Right renal pelvis (tissue), 4 donors: ENCODE results near the gene TSC22D3. TPM values are rescaled to one million over a fixed set of nuclear protein-coding genes. Genes with fewer than 3 reads are reported as not detected.
"Not testable (repeated sequence)": the region's sequence is repeated elsewhere in the genome, so short reads cannot be mapped to it uniquely, and the experiment has no call there.

Source experiments
- DNase-seq, 4 donors: peaks; one replicate each; pipeline ENCODE4 v3.0.0-alpha.2; 2013; ENCODE audit warnings: low read depth in 4 of 4, low spot score in 3 of 4, missing footprints in 1 of 4
- polyA plus RNA-seq, 4 donors: library from polyadenylated mRNA; unstranded; fragments of 120-200 nt; gene quantifications; one replicate each; pipeline ENCODE4 v1.2.1, GENCODE V29; 2013; ENCODE audit not compliant: insufficient read length in 4 of 4

TSC22D3 gene
- 100 to 1,000 TPM; 124 to 136 (median 130) TPM for polyA plus RNA-seq

DNA sequence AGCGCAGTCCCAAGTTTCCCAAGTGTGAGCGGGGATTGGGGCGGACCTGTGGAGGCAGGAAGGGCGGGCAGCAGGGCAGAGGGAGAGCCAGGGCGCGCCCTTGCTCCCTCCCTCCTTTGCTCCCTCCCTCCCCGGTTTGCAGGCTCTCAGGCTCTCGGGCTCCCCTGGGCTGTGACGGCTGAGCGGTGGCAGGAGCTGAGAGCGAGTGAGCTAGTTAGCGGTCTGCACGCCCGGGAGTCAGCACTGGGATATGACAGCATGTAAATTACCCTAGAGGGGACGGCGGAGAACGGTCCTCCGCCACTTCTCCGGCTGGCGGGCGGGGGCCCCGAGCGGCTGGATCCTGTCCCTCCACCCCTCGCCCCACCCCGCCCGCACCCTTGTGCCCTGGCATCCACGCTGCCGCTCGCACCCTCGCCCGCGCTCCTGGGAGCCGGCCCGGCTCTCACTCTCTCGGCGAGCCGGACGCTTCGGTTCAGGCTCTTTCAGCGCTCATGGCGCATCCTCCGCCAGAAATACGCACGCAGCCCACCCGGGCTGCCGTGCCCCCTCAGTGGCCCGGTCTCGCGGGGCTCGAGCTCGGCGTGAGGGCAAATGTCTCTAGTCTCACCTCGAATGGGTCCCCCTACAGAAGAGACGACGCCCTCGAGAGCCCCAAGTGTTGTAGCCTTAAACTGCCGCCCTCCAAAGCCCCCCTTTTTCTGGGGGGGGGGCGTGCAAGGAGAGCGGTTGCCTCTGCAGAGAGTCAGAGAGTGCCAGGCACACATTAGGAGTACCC, at the start of gene TSC22D3:
TSS of gene TSC22D3 (minus strand) at position 54 of the 778 bp plus-strand sequence. CDS start 368 bp downstream, outside the sequence.
- DNase-seq = peak in 1 of 4 donors; percentile 52

DNA sequence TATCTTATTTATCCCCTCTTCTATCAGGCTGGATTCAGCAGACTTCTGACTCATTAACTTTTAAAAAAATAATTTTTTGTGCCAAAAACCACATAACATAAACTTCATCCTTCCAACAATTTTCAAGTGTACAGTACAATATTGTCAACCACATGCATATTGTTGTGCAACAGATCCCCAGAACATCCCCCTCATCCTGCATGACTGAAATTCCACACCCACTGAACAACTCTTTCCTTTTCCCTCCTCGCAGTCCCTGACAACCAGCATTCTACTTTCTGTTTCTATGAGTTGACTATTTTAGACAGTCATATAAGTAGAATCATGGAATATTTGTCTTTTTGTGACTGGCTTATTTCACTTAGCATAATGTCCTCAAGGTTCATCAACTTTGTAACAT, 47.9 kb upstream of the TSC22D3 start:
- no peak for DNase-seq

DNA sequence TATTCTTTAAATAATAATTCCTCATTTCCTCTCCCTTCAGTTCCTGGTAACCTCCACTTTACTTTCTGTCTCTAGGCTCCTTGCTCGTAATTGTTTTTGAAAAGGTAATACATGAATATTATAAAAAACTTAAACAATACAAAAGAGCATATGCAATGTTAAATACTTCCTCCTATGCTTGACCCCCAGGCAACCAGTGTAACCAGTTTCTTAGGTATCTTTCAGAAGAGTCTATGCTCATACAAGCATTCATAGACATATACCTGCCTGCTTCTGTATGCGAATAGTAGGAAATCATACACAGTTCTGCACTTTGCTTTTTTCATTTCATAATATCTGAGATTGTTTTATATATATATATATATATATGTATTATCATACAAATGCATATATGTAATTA, 47.5 kb upstream of the TSC22D3 start:
- no peak for DNase-seq

DNA sequence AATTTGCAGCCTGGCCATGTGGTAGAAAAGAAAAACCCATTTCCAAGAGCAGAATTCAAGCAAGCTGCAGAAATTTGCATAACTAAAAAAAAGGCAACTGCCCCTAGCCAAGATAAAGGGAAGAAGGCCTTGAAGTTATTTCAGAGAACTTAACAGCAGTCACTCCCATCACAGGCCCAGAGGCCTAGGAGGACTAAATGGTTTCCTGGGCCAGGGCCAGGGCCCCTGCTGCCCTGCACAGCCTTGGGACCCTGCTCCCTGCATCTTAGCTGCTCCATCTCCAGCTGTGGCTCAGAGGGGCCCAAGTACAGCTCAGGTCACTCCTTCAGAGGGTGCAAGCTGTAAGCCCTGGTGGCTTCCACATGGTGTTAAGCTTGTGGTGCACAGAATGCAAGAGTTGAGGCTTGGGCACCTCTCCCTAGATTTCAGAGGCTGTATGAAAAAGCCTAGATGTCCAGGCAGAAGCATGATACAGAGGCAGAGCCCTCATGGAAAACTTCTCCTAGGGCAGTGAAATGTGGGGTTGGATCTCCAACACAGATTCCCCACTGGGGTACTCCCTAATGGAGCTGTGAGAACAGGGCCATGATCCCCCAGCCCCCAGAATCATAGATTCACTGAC, 43.4 kb upstream of the TSC22D3 start:
- no peak for DNase-seq

DNA sequence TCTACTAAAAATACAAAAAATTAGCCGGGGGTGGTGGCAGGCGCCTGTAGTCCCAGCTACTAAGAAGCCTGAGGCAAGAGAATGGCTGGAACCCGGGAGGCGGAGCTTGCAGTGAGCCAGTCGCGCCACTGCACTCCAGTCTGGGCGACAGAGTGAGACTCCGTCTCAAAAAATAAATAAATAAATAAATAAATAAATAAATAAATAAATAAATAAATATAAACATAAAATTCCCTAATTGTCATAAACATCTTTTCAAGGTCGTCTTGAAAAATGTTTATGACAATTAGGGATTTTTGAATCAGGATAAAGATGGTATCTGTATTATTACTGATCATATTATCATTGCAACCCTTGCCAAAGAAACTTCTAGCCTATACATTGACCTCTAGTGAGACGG, 34.5 kb upstream of the TSC22D3 start:
- DNase-seq = not testable (repeated sequence)

DNA sequence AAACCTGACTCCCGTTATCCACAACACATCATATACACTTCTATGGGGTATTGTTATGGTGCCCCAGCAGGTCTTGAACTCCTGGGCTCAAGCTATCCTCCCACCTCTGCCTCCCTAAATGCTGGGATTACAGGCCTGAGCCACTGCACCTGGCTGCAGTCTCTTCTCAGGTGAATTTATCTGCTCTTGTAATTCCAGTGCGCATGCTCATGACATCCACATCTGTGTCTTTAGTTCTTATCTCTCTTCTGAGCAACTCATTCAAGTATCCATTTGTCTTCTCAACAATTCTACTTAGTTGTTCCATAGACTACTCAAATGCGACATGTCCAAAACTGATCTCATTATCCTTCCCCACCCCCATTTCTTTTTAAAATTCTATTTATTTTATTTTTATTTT, 29.6 kb upstream of the TSC22D3 start:
- DNase-seq = no peak

DNA sequence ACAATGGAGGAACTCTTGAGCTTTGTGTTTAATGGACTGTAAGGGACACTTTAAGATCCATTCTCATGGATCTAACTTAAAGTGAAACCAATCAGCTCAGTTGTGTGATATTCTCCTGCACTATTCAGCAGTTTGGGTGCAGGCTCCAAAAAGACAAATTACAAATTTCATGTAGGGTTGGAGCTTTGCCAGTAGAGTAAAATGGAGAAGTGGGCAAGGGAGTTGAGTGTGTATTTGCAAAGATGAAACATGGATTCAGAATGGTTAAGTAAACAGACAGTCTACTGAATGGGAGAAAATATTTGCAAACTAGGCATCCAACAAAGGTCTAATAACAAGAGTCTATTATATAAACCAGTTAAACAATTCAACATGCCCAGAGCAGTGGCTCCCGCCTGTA, 28.8 kb upstream of the TSC22D3 start:
- no peak for DNase-seq

DNA sequence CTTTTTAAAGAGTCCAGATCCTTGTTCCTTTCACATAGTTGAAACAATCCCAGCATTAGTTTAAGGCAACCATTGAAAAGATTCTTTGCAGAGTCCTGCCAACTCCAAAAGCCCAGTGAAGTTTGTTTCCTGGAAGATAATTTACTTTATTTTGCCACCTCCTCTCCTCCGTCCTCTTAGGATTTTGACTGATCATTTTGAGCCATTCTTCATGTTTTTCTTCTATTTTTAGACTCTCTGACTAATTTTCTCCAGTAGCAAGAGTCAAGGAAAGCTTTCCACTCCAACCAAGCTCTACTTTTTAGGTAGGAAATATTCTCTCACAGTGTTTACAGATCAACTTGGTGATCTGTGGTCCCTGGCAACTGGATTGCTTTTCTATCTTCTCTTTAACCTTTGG, 12.2 kb upstream of the TSC22D3 start:
- no peak for DNase-seq

DNA sequence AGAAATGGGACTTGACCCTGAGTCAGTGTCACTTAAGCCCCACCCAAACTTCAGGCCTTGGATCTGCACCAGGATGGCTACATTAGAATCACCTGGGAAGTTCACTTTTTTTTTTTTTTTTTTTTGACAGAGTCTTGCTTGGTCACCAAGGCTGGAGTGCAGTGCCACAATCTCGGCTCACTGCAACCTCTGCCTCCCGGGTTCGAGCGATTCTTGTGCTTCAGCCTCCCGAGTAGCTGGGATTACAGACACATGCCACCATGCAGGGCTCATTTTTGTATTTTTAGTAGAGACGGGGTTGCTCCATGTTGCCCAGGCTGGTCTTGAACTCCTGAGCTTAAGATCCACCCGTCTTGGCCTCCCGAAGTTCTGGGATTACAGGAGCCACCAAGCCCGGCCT, 4.9 kb upstream of the TSC22D3 start:
- DNase-seq = no peak

DNA sequence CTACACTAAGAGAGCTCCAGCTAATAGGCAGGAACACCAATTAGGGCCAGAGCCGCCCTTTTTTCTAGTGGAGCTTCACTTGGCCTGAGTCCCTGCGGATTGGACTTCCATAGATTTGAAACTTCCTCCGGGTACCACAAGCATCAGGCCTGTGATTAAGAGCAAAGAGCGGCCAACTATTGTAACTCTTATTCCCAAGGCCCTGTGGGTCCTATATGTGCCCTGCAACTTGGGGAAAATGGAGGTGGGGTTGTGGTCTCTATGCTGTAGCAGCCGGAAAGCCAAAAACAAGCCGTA, 1.9 kb upstream of the TSC22D3 start, which contains the start of gene NCBP2L:
TSS of gene NCBP2L (plus strand) at position 198 of the 297 bp plus-strand sequence. CDS start 16,488 bp downstream, outside the sequence.
- no peak for DNase-seq

DNA sequence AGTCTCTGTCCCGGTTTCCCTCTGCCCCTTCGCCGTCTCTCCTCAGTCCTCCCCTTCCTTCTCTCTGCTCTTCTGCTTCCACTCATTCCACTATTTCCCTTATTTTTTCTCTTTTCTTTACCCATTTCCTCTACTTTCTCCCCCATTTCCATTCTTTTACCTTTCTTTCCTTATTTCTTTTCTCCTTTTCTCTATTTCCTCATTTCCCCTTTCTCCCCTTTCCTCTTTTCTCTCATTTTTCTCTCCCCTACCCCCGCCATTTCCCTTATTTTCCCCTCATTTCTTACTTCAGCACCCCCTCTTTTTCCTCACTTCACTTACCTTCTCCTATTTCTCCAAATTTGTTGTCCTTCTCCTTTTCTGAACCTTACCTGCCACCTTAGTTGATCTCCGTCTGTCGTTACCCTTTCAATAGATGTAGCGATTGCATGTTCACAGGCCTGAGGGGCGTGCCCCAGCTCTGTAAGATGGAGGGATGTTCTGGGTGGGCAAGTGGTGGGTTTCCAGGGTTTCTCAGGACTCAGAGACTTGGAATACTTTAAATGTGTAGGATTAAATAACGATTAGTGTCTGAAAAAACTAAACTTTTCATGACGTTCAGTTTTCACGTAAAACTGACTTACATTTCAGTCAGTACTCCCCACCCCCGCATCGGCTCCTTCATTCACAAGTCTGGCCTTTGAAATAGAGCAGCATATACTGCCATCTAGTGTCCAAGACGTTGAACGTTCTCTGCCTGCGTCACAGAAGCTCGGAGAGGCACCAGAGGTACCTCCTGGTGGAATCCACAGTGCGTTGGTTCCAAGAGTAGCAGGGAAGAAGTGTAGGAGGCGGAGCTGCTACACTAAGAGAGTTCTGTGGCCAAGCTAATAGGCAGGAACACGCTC, 1.3 kb upstream of the TSC22D3 start:
- DNase-seq = peak; percentile 62 to 78 (median 74)

DNA sequence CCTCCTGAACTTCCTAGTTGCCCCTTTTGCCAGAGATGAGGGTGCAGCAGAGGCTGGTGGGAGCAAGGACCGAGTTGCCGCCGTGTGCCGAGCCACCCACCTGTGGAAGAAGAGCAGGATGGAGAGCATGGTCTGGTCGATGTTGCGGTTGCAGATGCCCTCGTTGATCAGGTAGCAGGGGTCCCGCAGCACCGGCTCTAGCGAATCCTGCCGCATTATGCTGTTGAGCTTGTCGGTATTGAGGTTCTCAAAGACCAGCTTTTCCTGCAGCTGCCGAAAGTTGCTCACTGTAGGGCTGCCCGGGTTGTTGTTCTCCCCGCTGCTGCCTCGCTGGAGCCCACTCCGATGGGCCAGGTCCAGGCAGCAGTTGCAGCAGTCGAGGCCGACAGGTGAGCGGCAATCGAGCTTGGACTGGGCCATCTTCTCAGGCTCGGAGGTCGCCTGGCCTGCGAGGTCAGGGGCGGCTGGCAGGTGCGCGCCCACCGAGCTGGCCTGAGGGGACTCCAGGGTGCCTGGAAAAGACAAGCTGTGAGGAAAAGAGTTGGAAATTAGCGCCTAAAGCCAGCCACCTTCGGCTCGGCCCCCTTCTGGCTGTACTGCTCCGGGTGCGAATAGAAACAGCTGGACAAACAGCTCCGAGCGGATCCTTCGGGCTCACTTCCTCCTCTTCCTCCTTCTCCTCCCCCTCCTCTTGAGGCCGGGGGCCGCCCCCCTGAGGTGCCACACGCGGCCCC, 420 bp downstream of the TSC22D3 start:
- no peak for DNase-seq

DNA sequence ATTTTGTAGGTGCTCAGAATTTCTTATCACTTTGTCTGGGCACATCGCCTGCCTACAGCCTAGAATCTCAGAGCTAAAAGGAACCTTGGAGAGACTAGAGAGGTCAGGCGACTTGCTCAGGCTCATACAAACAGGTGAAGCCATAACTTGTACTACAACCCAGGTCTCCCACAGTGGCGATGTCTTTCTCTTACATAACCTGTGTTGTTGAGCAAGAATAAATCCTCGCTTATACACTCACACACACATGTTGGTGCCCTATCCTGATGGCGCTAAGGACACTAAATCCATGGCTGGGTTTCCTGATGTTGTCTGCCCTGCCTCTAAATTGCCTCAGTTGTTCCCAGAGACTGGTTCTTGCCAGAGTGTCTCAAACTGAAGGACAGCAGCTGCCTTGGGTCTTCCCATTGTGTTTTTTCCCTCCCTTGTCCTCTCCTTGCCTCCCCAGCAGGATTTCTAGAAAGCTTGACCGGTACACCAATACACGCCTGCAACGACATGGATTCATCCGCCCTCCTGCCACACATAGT, 1.6 kb downstream of the TSC22D3 start:
- no peak for DNase-seq

DNA sequence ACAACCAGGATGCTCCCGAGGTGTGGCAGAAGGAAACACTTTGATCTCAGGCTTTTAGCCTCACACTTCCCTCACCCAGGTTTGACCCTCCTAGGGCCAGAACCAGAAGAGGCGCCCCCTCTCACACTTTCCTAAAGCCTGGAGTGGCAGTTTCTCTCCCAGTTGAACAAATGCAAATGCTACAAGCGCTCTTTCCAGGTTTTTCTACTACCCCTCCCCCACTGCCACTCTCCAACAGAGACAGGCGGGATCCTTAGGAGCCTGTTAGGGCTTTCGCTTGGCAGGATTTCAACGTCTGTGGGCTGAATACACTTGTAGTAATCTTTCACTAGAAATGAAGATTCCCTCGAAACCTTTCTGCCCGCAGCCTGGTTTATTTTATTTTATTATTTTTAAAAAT, 2.4 kb downstream of the TSC22D3 start:
- no peak for DNase-seq

DNA sequence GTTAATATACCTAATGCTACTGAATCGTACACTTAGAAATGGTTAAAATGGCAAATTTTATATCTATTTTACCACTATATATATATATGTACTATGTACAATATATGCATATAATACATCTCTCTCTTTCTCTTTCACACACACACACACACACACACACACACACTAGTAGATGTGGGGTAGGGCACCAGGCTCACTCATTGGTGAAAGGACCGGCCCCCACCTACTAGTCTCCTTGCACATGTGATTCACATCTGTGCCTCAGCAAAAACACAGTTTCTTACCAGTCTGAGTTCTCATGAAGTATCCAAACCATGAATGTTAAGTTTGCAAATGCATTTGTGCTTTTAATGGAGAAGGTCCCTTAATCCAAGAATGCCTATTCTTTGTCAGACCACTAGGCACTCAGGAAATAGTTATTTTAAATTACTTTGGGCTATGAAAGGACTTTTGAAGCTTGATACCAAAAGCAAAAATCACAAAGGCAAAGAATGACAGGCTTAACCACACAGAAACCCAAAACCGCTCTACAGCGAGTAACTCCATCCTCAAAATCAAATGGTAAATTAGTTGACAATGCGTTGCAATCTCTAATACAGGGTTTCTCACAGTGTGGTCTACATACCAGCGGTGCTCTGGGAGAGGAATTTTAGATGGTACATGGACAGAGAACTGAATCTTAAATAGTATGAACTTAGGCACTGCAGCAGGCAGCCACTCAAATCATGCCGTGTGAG, 5.8 kb downstream of the TSC22D3 start:
- no peak for DNase-seq

DNA sequence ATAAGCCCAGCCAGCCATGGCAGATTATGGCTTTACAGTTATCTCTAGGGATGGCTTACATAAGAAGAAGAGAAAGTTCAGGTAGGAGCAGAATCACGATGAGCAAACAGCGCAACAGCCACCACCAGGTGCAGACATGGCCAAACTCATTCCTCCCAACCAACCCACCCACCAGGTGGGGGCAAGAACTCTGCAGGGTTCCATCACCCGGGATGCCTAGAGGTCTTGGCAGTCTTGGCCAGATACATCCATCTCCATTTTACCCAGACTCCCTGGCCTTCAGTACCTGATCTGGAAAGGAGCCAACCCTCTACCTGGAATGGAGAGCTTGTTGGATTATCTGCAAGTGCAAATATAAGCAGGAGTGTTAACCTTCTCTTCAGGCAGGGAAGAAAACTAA, 7.5 kb downstream of the TSC22D3 start:
- DNase-seq = no peak

DNA sequence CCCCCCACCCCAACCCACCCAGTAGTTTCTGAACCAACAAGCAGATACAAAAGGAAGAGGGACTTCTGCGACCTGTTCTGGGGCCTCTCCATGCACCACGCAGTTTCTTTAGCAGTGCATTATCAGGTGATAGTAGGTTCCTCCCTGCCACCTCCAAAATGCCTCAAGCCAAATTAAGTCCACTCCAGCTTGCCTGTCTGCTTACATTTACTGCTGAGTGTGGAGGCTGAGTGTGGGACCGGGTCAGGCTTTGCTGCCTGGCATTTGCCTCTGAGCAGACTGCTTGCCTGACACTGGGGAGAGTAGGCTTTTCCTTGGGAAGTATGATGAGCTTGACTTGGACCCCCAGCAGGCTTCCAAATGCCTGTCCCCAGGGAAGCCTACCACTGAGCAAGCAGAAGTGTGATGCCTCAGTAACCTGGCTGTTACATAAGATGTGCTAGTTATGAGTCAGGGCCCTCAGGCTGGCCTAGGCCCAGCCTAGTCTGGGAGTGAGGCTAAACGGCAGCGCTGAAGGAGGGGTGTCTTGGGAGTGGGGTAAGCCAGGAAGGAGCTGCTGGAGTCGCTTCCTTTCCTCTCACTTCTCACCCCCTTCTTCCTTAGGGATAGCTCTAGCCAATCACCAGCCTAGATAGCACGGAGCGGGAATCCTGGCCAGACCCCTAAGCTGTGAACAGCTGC, 9.0 kb downstream of the TSC22D3 start:
- DNase-seq = no peak

DNA sequence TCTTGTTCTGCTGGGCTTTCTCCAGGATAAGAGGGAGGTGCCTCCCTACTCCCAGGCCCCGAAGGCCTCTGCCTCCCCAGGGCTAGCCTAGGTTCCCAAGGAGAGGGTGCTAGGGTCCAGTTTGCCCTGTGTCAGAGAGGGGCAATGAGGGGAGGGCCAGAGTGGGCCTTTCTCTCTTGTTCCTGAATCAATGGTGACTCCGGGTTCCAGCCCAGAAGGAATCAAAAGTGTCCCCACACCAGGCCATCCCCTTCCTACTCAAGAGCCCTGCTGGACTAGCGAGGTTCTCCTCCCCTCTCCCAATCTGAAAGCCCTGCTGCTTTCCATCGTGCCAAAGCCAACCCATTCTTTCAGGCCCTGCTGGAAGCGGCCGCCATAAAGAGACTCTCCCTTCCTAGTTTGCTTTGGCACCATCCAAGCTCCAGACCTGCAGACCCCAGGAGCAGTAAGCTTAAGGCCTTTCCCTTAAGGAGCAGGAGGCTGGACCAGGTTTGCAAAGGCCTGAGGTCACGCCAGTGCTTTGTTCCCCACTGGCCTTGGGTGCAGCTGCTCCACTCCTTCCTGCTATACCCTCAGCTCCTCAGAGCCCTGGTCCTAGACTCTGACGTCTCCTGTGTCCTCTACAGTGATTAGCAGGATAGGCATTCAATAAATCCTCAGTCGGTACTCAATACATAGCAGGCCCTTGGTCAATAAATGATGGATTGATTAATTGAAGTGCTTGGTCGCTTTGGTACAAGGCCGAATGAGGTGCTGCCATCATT, 10.6 kb downstream of the TSC22D3 start:
- no peak for DNase-seq
